ENCODE results near the gene TXLNG.

DNA sequence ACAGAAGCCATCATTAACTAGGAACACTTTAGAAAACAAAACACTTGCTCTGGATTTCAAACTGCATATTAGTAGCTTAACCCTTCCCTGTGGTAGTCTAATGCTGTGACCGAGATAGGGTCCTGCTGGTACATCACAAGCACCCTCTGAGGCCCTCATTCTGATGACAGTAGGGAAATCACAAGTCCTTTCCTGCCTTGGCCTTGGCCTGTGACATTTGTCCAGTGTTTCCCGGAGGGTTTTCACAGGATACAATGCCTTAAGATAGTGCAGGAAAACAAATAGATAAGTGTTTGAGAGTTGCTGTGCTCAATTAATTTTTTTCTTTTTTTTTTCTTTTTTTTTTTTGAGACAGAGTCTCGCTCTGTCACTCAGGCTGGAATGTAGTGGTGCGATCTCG, 37.8 kb upstream of the TXLNG start:
- no peak for TF ChIP-seq CTCF (IDR thresholded peaks at IDR 0.05)
- no peak for TF ChIP-seq POLR2A (IDR thresholded peaks at IDR 0.05)
